Measurements from ENCODE around the gene GCNT2.

Gene GCNT2

DNA sequence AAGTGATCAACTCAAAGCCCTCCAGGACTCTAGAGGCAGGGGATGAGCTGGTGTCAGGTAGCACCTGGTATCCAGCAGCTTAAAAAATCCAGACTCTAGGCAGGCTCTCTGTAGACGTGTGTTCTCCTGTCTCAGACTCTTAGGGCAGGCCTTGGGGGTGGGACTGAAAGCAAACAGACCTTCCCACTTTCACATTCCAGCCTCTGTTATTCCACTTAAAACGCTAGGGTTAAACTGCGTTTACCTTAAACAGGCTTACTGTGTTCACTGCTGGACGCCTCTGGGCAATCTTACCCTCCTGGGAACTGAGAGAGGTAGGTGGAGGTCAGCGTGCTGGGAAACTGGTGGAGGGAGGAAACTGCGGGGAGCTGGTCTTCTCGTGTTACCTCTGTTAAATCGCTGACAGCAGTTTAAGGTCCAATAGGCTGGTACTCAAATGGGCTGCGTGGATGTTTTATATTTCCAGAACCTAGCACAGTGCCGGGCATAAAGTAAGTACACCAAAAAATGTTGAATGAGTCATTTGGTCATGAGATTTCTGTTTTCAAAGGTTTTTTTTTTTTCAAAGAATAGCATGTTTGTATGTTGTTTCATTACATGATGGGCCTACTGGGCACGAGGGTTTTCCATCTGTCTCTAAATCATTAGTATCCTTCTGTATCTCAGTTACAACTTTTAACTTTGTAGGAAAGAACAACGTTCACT lies at the start of gene GCNT2:
Gene GCNT2 (plus strand): TSS at position 248 of the 705 bp plus-strand sequence. CDS start 7,561 bp downstream, outside the sequence.
- H3K36me3 ChIP-seq (ENCODE audit: control insufficient read depth, insufficient read depth, low read length) = no peaks in the 10 kb centered on the region
- no CpG with 5 or more reads among the region's 12 CpGs for WGBS (ENCODE audit: insufficient coverage, insufficient read length)
- peak; percentile 50 for DNase-seq (ENCODE audit: low read depth, low spot score)
- H3K4me3 ChIP-seq (ENCODE audit: low read length) = no peak within 1 kb of the TSS
- H3K9me3 ChIP-seq (ENCODE audit: control insufficient read depth, insufficient read depth, low read length) = no peaks in the 10 kb centered on the region
- peaks cover 3% of the 10 kb centered on the region; the same call in 1 of the 2 replicates for H3K4me1 ChIP-seq (ENCODE audit: control insufficient read depth, insufficient read depth, low read length)
- H3K27me3 ChIP-seq (ENCODE audit: control insufficient read depth, insufficient read depth, low read length) = no peaks in the 10 kb centered on the region
- no peak within 1 kb of the TSS for H3K27ac ChIP-seq (ENCODE audit: low read length)

DNA sequence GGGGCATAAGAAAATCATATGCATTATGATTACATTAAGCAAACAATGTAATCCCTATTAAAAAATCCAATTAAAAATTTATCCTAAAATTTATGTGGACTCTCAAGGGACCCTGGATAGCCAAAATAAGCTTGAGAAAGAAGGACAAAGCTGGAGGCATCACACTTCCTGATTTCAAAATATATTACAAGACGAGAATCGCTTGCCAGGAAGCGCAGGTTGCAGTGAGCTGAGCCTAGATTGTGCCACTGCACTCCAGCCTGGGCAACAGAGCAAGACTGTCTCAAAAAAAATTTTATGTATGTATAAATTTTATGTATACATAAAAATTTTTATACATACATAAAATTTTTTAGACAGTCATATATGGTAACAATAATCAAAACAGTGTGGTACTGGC lies 48.5 kb upstream of the GCNT2 start:
- Histone ChIP-seq H3K9me3 (ENCODE audit: control insufficient read depth, insufficient read depth, low read length) (no peaks in the 10 kb centered on the region), H3K36me3 (ENCODE audit: control insufficient read depth, insufficient read depth, low read length) (no peaks in the 10 kb centered on the region), H3K4me1 (ENCODE audit: control insufficient read depth, insufficient read depth, low read length) (no peaks in the 10 kb centered on the region), H3K4me3 (ENCODE audit: low read length) (no peak overlapping the region), H3K27me3 (ENCODE audit: control insufficient read depth, insufficient read depth, low read length) (no peaks in the 10 kb centered on the region), H3K27ac (ENCODE audit: low read length) (no peak overlapping the region)
- no peak for DNase-seq (ENCODE audit: low read depth, low spot score)
- WGBS (ENCODE audit: insufficient coverage, insufficient read length) = no CpG with 5 or more reads among the region's 3 CpGs

DNA sequence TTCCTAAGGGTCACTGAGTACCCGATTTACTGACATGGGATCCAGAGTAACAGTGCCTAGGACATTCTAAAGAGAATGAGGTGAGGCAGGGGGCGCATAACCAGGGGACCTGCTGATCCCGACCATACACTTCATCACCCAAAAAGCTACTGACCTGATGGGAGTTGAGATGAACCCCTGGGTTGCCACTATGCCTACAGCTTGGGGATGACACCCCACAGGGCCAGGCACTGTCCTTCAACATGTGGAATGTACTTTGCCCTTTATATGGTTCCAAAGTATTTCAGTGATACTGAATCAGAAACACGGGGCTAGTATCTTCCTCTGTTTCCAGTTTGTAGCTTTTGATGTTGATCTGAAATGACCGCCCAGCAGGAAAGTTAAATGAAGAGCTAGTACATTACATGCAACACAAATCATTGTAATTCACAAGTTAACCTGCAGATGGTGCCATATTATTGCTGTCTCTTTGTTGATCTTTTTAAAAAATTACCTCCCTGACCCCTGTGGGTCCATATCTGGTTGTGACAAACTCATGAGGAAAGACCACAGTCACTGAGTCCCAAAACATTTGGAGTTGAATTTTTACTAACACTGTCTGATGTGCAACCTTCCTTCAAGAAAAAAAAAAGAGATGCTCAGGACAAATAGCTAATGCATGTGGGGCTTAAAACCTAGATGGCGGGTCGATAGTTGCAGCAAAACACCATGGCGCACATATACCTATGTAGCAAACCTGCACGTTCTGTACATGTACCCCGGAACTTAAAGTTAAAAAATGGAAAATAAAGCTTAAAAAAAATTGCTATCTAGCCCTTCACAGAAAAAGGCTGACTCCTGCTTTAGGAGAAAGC lies 42.7 kb upstream of the GCNT2 start:
- WGBS (ENCODE audit: insufficient coverage, insufficient read length) = no CpG with 5 or more reads among the region's 10 CpGs
- Histone ChIP-seq H3K27ac (ENCODE audit: low read length) (no peak overlapping the region), H3K9me3 (ENCODE audit: control insufficient read depth, insufficient read depth, low read length) (no peaks in the 10 kb centered on the region), H3K4me1 (ENCODE audit: control insufficient read depth, insufficient read depth, low read length) (no peaks in the 10 kb centered on the region), H3K36me3 (ENCODE audit: control insufficient read depth, insufficient read depth, low read length) (no peaks in the 10 kb centered on the region; the same call in 1 of the 2 replicates), H3K27me3 (ENCODE audit: control insufficient read depth, insufficient read depth, low read length) (no peaks in the 10 kb centered on the region), H3K4me3 (ENCODE audit: low read length) (no peak overlapping the region)
- DNase-seq (ENCODE audit: low read depth, low spot score) = peak; percentile 61

DNA sequence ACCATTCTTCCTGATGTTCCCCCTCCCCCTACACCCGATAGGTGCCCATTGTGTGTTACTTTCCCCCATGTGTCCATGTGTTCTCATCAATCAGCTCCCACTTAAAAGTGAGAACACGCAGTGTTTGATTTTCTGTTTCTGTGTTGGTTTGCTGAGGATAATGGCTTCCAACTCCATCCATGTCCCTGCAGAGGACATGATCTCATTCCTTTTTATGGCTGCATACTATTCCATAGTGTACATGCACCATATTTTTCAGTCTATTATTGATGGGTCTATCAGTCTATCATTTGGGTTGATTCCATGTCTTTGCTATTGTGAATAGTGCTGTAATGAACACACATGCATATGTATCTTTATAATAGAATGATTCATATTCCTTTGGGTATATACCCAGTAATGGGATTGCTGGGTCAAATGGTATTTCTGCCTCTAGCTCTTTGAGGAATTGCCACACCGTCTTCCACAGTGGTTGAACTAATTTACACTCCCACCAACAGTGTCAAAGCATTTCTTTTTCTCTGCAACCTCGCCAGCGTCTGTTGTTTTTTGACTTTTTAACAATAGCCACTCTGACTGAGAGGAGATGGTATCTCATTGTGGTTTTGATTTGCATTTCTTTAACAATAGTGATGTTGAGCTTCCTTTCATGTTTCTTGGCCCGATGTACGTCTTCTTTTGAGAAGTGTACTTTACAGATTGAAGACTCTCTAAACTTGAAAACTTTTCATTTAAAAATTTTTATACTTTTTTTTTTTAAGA lies 41.0 kb upstream of the GCNT2 start:
- H3K9me3 ChIP-seq (ENCODE audit: control insufficient read depth, insufficient read depth, low read length) = no peaks in the 10 kb centered on the region
- H3K27ac ChIP-seq (ENCODE audit: low read length) = no peak overlapping the region
- WGBS (ENCODE audit: insufficient coverage, insufficient read length) = no CpG with 5 or more reads among the region's 7 CpGs
- H3K4me1 ChIP-seq (ENCODE audit: control insufficient read depth, insufficient read depth, low read length) = no peaks in the 10 kb centered on the region
- no peak overlapping the region for H3K4me3 ChIP-seq (ENCODE audit: low read length)
- H3K27me3 ChIP-seq (ENCODE audit: control insufficient read depth, insufficient read depth, low read length) = no peaks in the 10 kb centered on the region
- no peak for DNase-seq (ENCODE audit: low read depth, low spot score)
- H3K36me3 ChIP-seq (ENCODE audit: control insufficient read depth, insufficient read depth, low read length) = no peaks in the 10 kb centered on the region; the same call in 1 of the 2 replicates

DNA sequence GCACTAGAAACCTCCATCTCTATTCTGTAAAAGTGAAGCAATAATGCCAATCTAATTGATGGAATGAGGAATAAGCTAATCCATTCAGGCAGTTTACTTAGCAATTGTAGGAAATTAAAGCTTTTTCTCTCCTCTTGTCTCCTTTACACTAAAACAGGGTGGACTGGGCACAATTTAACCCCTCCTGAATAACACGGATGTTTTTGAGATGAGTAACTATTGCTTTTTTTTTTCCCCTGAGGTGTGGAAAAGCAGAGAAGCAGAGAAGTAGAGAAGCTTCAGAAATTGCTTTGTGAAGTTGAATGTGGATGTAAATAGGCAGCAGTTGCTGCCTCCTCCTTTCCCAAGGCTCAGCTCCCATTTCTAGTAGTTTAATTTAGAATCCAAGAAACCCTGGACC lies 40.0 kb upstream of the GCNT2 start:
- H3K4me1 ChIP-seq (ENCODE audit: control insufficient read depth, insufficient read depth, low read length) = no peaks in the 10 kb centered on the region
- no peak for DNase-seq (ENCODE audit: low read depth, low spot score)
- H3K4me3 ChIP-seq (ENCODE audit: low read length) = no peak overlapping the region
- no CpG with 5 or more reads among the region's 1 CpG for WGBS (ENCODE audit: insufficient coverage, insufficient read length)
- H3K9me3 ChIP-seq (ENCODE audit: control insufficient read depth, insufficient read depth, low read length) = no peaks in the 10 kb centered on the region
- no peaks in the 10 kb centered on the region; the same call in 1 of the 2 replicates for H3K36me3 ChIP-seq (ENCODE audit: control insufficient read depth, insufficient read depth, low read length)
- H3K27me3 ChIP-seq (ENCODE audit: control insufficient read depth, insufficient read depth, low read length) = no peaks in the 10 kb centered on the region
- H3K27ac ChIP-seq (ENCODE audit: low read length) = no peak overlapping the region

DNA sequence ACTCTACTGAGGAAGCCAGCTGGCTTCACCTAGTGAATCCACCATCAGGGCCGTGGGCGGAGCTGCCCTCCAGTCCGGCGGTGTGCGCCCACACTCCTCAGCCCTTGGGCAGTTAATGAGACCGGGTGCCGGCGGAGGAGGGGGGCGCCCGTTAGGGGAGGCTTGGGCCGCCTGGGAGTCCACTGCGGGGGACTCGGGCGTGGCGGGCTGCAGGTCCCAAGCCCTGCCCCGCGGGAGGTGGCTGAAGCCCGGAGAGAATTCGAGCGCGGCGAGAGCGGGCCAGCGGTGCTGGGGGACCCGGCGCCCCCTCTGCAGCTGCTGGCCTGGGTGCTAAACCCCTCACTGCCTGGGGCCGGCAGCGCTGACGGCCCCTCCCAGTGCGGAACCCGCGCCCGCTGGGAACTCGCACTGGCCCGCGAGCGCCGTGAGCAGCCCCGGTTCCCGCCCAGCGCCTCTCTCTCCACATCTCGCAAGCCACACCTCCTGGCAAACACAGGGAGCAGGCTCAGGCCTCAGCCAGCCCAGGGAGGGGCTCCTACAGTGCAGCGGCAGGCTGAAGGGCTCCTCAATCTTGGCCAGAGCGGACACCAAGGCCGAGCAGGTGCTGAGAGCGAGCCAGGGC lies 38.4 kb upstream of the GCNT2 start:
- no CpG with 5 or more reads among the region's 46 CpGs for WGBS (ENCODE audit: insufficient coverage, insufficient read length)
- DNase-seq (ENCODE audit: low read depth, low spot score) = no peak
- no peak overlapping the region for H3K4me3 ChIP-seq (ENCODE audit: low read length)

DNA sequence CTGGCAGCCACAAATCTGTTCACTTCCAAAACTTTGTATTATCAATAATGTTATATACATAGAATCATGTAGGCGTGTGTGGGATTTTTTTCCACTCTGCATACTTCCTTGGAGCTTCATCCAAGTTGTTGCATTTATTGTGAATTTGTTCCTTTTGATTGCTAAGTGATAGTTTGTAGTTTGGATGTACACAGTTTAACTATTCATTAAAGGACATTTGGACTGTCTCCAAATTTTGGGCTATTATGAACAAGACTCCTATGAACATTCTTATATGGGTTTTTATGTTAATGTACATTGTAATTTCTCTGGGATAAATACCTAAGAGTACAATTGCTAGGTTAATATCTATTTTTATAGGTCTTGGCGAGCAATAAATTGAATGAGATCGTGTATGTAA lies 36.2 kb upstream of the GCNT2 start:
- no peaks in the 10 kb centered on the region for H3K27me3 ChIP-seq (ENCODE audit: control insufficient read depth, insufficient read depth, low read length)
- no peaks in the 10 kb centered on the region; the same call in 1 of the 2 replicates for H3K36me3 ChIP-seq (ENCODE audit: control insufficient read depth, insufficient read depth, low read length)
- H3K27ac ChIP-seq (ENCODE audit: low read length) = no peak overlapping the region
- DNase-seq (ENCODE audit: low read depth, low spot score) = no peak
- no peaks in the 10 kb centered on the region; the same call in 1 of the 2 replicates for H3K4me1 ChIP-seq (ENCODE audit: control insufficient read depth, insufficient read depth, low read length)
- no peaks in the 10 kb centered on the region for H3K9me3 ChIP-seq (ENCODE audit: control insufficient read depth, insufficient read depth, low read length)
- no CpG with 5 or more reads among the region's 3 CpGs for WGBS (ENCODE audit: insufficient coverage, insufficient read length)
- no peak overlapping the region for H3K4me3 ChIP-seq (ENCODE audit: low read length)

More for the DNA sequence above, 38.4 kb upstream of the GCNT2 start:
- Histone ChIP-seq H3K9me3 (ENCODE audit: control insufficient read depth, insufficient read depth, low read length) (no peaks in the 10 kb centered on the region), H3K27me3 (ENCODE audit: control insufficient read depth, insufficient read depth, low read length) (no peaks in the 10 kb centered on the region), H3K36me3 (ENCODE audit: control insufficient read depth, insufficient read depth, low read length) (no peaks in the 10 kb centered on the region; the same call in 1 of the 2 replicates), H3K4me1 (ENCODE audit: control insufficient read depth, insufficient read depth, low read length) (no peaks in the 10 kb centered on the region), H3K27ac (ENCODE audit: low read length) (no peak overlapping the region)

DNA sequence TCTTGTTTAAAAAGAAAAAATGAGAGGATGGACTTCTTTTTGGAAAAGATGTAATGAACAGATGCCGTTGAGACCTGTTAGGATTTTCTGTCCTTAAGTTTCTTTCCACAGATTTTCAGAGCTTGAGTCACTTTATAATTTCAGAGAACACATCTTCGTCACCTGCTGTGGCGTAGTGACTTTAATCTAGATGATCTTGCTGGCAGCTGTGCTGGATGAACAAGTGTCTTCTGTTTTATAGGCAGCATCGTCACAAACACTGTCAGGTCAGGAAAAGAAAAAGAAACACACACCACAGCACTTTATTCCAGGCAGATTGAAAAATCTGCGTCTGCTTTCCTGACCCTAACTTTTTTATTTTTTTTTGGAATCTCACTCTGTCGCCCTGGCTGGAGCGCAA lies 35.7 kb upstream of the GCNT2 start:
- Histone ChIP-seq H3K27ac (ENCODE audit: low read length) (no peak overlapping the region), H3K4me1 (ENCODE audit: control insufficient read depth, insufficient read depth, low read length) (no peaks in the 10 kb centered on the region; the same call in 1 of the 2 replicates)
- no CpG with 5 or more reads among the region's 7 CpGs for WGBS (ENCODE audit: insufficient coverage, insufficient read length)

DNA sequence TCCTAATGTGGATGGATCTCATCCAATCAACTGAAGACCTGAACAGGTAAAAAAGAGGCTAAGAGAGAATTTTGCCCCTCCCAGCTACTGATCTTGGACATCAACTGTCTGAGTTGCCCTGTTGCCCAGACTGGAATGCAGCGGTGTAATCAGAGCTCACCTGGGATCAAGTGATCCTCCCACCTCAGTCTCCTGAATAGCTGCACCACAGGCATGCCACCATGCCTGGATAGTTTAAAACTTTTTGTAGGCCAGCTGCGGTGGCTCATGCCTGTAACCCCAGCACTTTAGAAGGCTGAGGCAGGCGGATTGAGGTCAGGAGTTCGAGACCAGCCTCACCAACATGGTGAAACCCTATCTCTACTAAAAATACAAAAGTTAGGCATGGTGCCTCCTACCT lies 34.9 kb upstream of the GCNT2 start:
- no peaks in the 10 kb centered on the region for H3K27me3 ChIP-seq (ENCODE audit: control insufficient read depth, insufficient read depth, low read length)
- no peak for DNase-seq (ENCODE audit: low read depth, low spot score)
- H3K9me3 ChIP-seq (ENCODE audit: control insufficient read depth, insufficient read depth, low read length) = no peaks in the 10 kb centered on the region
- H3K27ac ChIP-seq (ENCODE audit: low read length) = no peak overlapping the region
- no peaks in the 10 kb centered on the region; the same call in 1 of the 2 replicates for H3K4me1 ChIP-seq (ENCODE audit: control insufficient read depth, insufficient read depth, low read length)
- WGBS (ENCODE audit: insufficient coverage, insufficient read length) = no CpG with 5 or more reads among the region's 4 CpGs
- H3K36me3 ChIP-seq (ENCODE audit: control insufficient read depth, insufficient read depth, low read length) = no peaks in the 10 kb centered on the region; the same call in 1 of the 2 replicates
- no peak overlapping the region for H3K4me3 ChIP-seq (ENCODE audit: low read length)

More for the DNA sequence above, 35.7 kb upstream of the GCNT2 start:
- DNase-seq (ENCODE audit: low read depth, low spot score) = no peak
- Histone ChIP-seq H3K27me3 (ENCODE audit: control insufficient read depth, insufficient read depth, low read length) (no peaks in the 10 kb centered on the region), H3K9me3 (ENCODE audit: control insufficient read depth, insufficient read depth, low read length) (no peaks in the 10 kb centered on the region), H3K4me3 (ENCODE audit: low read length) (no peak overlapping the region), H3K36me3 (ENCODE audit: control insufficient read depth, insufficient read depth, low read length) (no peaks in the 10 kb centered on the region; the same call in 1 of the 2 replicates)
